Measurements from ENCODE around the gene MTRF1L.

GRCh38 chr6:153048631-153049030, 46.1 kb upstream of the MTRF1L start:
- no peak for TF ChIP-seq EZH2 (IDR thresholded peaks at IDR 0.05; ENCODE audit: borderline replicate concordance, low read length)
- TF ChIP-seq, protein P1, sequence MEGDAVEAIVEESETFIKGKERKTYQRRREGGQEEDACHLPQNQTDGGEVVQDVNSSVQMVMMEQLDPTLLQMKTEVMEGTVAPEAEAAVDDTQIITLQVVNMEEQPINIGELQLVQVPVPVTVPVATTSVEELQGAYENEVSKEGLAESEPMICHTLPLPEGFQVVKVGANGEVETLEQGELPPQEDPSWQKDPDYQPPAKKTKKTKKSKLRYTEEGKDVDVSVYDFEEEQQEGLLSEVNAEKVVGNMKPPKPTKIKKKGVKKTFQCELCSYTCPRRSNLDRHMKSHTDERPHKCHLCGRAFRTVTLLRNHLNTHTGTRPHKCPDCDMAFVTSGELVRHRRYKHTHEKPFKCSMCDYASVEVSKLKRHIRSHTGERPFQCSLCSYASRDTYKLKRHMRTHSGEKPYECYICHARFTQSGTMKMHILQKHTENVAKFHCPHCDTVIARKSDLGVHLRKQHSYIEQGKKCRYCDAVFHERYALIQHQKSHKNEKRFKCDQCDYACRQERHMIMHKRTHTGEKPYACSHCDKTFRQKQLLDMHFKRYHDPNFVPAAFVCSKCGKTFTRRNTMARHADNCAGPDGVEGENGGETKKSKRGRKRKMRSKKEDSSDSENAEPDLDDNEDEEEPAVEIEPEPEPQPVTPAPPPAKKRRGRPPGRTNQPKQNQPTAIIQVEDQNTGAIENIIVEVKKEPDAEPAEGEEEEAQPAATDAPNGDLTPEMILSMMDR (conservative IDR thresholded peaks at IDR 0.05 in 1 of 2, IDR thresholded peaks at IDR 0.05 in 1 of 2; ENCODE audit: extremely low read depth in 1 of 2, insufficient read depth in 1 of 2, low read depth in 1 of 2, low read length in 2 of 2) = no peak
